IPS-20b (cell line): ENCODE data around the gene TJP2.

Experiments used
- H3K27ac ChIP-seq: one replicate; pipeline ENCODE4 v1.5.1; 2013; ENCODE audit warnings: low read length
- H3K27me3 ChIP-seq: 2 replicates; pipeline ENCODE4 v1.6.1; 2013; ENCODE audit warnings: mild to moderate bottlenecking, low read length, inconsistent platforms; ENCODE audit not compliant: insufficient read depth
- H3K36me3 ChIP-seq: 2 replicates; pipeline ENCODE4 v1.6.1; 2013; ENCODE audit warnings: low read depth, mild to moderate bottlenecking, inconsistent platforms, low read length, moderate library complexity; ENCODE audit not compliant: insufficient read depth
- H3K4me1 ChIP-seq: 2 replicates; pipeline ENCODE4 v1.6.1; 2013; ENCODE audit warnings: mild to moderate bottlenecking, control low read depth, inconsistent platforms, low read length, moderate library complexity; ENCODE audit not compliant: insufficient read depth
- H3K4me3 ChIP-seq: 2 replicates; pipeline ENCODE4 v1.5.1; 2013; ENCODE audit warnings: mild to moderate bottlenecking, low read length, inconsistent platforms
- H3K9ac ChIP-seq: 2 replicates; pipeline ENCODE4 v1.6.1; 2013; ENCODE audit warnings: low read depth, mild to moderate bottlenecking, inconsistent platforms, low read length, moderate library complexity
- H3K9me3 ChIP-seq: 2 replicates; pipeline ENCODE4 v1.6.1; 2013; ENCODE audit warnings: mild to moderate bottlenecking, low read depth, low read length, inconsistent platforms; ENCODE audit not compliant: insufficient read depth

Gene TJP2

DNA sequence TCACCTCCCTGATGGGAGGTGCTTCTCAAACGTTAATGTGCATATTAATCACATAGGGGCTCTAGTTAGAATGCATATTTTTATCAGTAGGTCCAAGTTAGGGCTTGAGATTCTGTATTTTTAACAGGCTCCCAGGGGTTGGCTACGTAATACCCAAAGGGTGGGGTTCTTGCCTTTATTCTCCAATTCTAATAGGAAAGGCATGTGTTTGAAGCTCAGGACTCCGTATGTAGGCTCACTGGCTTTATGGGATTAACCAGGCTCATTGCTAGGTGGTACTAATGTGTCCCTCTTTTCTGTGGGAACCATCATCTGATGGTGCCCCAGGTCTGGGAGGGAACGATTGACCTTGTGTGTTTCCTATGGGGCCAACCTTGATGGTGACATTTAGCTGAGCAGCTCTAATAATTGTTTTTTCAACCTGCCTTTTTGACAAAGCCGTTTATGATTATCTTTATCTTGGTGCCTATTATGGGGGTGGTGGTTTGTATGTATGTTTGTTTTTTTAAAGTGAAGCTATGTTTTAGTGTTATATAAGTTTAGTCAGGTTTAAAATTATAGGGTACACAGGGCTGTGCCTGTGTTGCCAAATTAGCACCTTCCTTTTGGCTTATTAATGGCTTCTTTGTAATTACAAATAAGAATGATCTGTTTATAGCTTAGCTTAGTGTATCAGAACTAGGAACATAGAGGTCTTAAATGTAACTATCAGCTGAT lies 20.8 kb downstream of the TJP2 start:
- no peak overlapping the region for H3K27ac ChIP-seq
- H3K4me1 ChIP-seq = peaks cover 6% of the 10 kb centered on the region

DNA sequence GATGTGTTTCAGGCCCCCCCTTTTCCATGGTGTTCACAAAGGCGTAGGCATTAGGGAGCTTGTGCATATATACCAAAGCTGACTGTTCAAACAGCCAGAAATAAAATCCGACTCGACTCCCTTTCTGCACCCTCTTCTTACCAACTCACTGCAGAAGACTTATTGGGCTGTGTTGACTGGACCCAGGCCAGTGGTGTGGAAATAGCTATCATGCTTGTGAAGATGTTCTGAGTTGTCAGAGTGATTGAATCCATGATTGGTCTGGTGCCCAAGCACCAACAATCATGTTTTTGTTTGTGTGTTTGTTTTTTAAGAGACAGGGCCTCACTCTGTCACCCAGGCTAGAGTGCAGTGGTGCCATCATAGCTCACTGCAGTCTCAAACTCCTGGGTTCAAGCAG lies 21.6 kb downstream of the TJP2 start:
- no peaks in the 10 kb centered on the region for H3K27me3 ChIP-seq
- no peaks in the 10 kb centered on the region for H3K36me3 ChIP-seq
- H3K4me1 ChIP-seq = peaks cover 6% of the 10 kb centered on the region
- H3K4me3 ChIP-seq = no peak overlapping the region
- H3K9me3 ChIP-seq = no peaks in the 10 kb centered on the region
- H3K27ac ChIP-seq = no peak overlapping the region
- no peak overlapping the region for H3K9ac ChIP-seq

More for the DNA sequence above, 20.8 kb downstream of the TJP2 start:
- Histone ChIP-seq H3K4me3 (no peak overlapping the region), H3K9me3 (no peaks in the 10 kb centered on the region), H3K27me3 (no peaks in the 10 kb centered on the region), H3K36me3 (no peaks in the 10 kb centered on the region), H3K9ac (no peak overlapping the region)

DNA sequence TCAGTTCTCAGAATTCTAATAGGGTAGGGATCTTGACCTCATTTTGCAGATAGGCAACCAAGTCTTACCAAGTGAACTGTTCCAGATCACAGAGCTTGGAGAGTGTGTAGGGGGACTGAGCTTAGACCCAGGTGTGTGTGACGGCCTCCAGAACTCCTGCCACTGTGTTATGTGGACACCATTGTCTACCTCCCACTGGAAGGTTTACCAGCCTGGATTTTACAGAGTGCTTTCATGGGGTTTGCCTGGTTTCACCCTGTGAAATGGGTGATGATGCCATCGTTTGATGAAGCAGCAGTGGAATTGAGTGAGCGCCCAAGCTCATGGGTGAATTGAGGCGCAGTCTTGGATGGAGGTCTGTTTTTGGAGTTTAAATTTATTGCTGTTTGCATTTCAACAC lies 23.6 kb downstream of the TJP2 start:
- peaks cover 13% of the 10 kb centered on the region; the same call in 1 of the 2 replicates for H3K4me1 ChIP-seq
- H3K36me3 ChIP-seq = no peaks in the 10 kb centered on the region
- H3K27ac ChIP-seq = no peak overlapping the region
- H3K27me3 ChIP-seq = no peaks in the 10 kb centered on the region
- no peak overlapping the region for H3K9ac ChIP-seq
- no peaks in the 10 kb centered on the region for H3K9me3 ChIP-seq
- H3K4me3 ChIP-seq = no peak overlapping the region

DNA sequence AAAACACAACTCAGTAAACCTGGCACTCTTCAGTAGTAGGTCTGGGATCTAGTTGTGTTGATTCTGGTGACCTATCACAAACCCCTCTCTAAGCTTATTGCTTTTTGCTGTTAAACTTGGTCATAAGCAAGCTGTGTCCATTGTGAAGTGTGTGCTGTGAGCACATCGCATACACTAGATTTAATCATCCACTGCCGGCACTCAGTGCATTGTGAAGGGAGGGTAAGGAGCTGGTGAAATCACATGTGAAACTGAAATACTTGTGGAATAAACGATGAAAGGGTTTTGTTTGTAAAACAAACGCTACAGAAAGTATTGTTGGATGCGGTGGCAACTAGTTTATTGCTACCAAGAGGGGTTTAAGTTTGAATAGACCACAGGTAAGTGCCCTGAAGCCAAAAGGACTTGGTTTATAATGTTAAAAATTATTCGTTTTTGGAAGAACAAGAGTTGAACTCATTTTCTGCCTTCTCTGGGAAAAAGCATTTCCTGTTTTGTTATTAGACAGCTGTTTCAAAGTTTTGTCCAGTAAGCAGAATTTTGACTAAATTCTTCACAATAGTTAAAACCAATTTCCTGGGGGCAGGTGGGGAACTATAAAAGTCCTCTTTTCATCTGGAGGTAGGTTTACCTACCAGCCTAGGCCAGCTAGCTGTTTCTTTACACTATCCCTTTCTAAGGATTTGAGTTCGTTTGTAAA lies 24.6 kb downstream of the TJP2 start:
- no peaks in the 10 kb centered on the region for H3K27me3 ChIP-seq
- 0 out of 2 replicates have a peak overlapping the region, but pooled peaks have one; percentile 19 for H3K9ac ChIP-seq
- H3K4me1 ChIP-seq = peaks cover 9% of the 10 kb centered on the region; the same call in 1 of the 2 replicates
- H3K4me3 ChIP-seq = no peak overlapping the region
- no peaks in the 10 kb centered on the region for H3K36me3 ChIP-seq
- no peaks in the 10 kb centered on the region for H3K9me3 ChIP-seq
- peak overlapping the region; percentile 45 for H3K27ac ChIP-seq

DNA sequence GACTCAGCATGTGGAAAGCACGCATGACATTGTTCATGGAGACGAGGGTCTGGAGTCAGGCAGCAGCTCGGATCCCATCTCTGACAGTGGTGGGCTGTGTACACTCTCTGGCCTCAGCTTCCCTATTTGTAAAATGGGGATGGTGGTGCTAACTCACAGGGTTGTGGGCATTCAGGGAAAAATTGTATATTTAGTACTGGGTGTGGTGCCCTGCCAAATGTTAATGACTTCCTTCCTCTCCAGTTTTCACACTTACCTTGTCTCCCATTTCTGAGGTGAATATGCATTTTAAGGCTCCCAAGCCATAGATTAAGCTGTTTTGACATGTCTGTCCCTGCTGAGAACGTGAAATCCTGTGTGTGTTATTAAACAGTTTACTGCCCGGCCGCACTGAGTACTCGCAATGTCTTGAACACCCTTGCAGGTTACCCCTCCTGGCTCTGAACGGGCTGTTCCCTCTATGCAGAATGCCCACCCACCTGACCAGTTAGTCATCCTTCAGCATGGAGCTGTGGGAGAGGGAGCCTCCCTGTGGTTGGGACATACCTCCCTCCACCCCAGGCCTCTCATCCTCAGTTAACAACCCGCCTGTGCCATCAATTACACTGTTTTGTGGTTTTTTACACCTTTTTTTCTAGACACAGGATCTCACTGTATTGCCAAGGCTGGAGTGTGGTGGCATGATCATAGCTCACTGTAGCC lies 25.8 kb downstream of the TJP2 start:
- H3K36me3 ChIP-seq = no peaks in the 10 kb centered on the region
- H3K27me3 ChIP-seq = no peaks in the 10 kb centered on the region
- no peaks in the 10 kb centered on the region for H3K9me3 ChIP-seq
- no peak overlapping the region for H3K4me3 ChIP-seq
- peaks cover 19% of the 10 kb centered on the region; the same call in 1 of the 2 replicates for H3K4me1 ChIP-seq
- no peak overlapping the region for H3K9ac ChIP-seq
- H3K27ac ChIP-seq = no peak overlapping the region

DNA sequence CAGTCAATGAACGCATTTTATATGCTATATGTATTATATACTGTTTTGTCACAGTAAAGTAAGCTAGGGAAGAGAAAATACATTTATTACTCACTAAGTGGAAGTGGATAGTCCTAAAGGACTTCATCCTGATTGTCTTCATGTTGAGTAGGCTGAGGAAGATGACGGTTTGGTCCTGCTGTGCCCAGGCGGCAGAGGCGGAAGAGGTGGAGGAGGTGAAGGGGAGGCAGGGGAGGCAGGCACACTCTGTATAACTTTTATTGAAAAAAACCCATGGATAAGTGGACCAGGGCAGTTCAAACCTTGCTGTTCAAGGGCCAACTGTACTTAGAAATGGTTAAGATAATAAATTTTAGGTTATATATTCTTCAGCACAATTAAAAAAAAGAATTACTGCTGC lies 28.5 kb downstream of the TJP2 start:
- H3K27me3 ChIP-seq = no peaks in the 10 kb centered on the region
- no peak overlapping the region for H3K27ac ChIP-seq
- no peaks in the 10 kb centered on the region for H3K9me3 ChIP-seq
- no peak overlapping the region for H3K9ac ChIP-seq
- no peaks in the 10 kb centered on the region for H3K36me3 ChIP-seq
- H3K4me1 ChIP-seq = peaks cover 37% of the 10 kb centered on the region
- no peak overlapping the region for H3K4me3 ChIP-seq

DNA sequence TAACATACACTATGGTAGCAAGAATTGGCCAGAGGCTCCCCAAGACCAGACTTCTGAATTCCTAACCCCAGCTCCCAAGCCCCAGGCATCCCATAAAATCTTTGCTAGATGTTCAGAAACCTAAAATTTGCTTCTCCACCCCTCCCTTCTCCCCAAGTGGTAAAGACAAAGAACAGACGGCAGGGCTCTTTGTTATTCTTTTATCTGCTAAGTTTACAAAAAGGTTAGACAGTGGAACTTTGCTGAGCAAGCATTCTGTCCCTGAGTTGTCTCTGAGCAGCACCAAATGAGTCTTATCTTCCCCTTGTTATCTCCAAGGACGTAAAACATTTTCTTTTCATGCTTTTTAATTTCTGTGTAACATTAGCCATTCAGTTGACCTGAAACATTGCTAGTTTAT lies 30.2 kb downstream of the TJP2 start:
- no peak overlapping the region for H3K4me3 ChIP-seq
- peaks cover 41% of the 10 kb centered on the region for H3K4me1 ChIP-seq
- H3K9me3 ChIP-seq = no peaks in the 10 kb centered on the region
- H3K36me3 ChIP-seq = no peaks in the 10 kb centered on the region
- H3K27ac ChIP-seq = no peak overlapping the region
- no peaks in the 10 kb centered on the region for H3K27me3 ChIP-seq
- no peak overlapping the region for H3K9ac ChIP-seq

DNA sequence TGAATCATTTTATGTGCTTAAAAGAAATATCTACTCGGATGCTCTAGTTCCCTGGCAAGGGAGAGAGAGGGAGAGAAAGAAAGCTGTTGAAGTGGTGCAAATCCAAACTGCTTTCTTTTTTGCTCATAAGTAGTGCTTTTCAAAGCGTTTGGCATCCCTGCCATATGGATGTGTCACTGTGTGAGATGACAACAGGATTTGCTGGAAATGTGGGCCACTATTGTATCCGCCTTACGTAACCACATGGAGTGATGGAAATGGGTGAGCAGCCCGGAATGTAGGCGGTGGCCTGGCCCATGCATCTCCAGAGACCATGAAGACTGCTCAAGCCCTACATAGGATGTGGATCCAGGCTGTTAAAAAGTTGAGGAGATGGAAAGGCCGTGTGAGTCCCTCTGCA lies 30.8 kb downstream of the TJP2 start:
- peak overlapping the region; percentile 4; the same call in 1 of the 2 replicates for H3K9ac ChIP-seq
- no peak overlapping the region for H3K4me3 ChIP-seq
- H3K27ac ChIP-seq = no peak overlapping the region

DNA sequence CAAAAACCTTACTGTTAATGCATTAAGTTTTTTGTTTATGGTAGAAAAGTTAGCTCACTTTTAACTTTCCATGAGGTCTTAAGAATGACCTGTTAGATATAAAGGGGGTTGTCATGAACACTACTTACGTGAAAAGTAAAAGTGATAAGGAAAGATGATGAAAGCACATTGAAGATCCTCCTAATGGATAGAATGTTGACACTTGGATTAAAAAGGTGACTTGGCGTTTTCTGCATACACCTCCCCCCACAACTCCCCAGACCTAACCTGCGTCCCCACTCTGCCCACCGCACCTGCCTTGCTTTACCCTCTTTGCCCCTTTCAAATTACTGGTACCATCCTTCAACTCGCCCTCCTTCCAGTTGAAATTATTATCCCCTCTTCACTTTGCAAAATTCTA lies 32.0 kb downstream of the TJP2 start:
- no peaks in the 10 kb centered on the region for H3K36me3 ChIP-seq
- H3K9ac ChIP-seq = no peak overlapping the region
- no peaks in the 10 kb centered on the region for H3K9me3 ChIP-seq
- peaks cover 41% of the 10 kb centered on the region for H3K4me1 ChIP-seq
- no peak overlapping the region for H3K4me3 ChIP-seq
- no peak overlapping the region for H3K27ac ChIP-seq
- no peaks in the 10 kb centered on the region for H3K27me3 ChIP-seq

More for the DNA sequence above, 30.8 kb downstream of the TJP2 start:
- Histone ChIP-seq H3K9me3 (no peaks in the 10 kb centered on the region), H3K27me3 (no peaks in the 10 kb centered on the region), H3K36me3 (no peaks in the 10 kb centered on the region), H3K4me1 (peaks cover 41% of the 10 kb centered on the region)

DNA sequence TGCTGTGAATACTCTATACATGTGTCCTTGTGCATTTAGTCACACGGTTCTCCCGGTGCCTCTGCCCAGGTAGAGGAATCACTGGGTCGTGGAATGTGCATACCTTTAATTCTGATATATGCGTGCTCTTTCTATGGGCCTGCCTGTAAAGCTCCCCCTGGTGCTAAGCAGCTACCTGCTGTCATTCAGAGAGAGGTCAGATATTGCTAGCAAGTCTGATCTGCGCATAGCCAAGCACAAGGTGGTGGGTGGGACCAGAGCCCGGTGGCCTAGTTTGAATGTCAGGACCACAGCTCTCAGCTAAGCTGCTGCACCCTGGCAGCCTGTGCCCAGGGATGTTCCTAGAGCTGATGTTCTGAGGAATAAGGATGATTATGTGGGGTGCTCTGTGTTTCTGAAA lies 33.4 kb downstream of the TJP2 start:
- no peak overlapping the region for H3K9ac ChIP-seq
- no peaks in the 10 kb centered on the region for H3K27me3 ChIP-seq
- H3K4me1 ChIP-seq = peaks cover 48% of the 10 kb centered on the region

DNA sequence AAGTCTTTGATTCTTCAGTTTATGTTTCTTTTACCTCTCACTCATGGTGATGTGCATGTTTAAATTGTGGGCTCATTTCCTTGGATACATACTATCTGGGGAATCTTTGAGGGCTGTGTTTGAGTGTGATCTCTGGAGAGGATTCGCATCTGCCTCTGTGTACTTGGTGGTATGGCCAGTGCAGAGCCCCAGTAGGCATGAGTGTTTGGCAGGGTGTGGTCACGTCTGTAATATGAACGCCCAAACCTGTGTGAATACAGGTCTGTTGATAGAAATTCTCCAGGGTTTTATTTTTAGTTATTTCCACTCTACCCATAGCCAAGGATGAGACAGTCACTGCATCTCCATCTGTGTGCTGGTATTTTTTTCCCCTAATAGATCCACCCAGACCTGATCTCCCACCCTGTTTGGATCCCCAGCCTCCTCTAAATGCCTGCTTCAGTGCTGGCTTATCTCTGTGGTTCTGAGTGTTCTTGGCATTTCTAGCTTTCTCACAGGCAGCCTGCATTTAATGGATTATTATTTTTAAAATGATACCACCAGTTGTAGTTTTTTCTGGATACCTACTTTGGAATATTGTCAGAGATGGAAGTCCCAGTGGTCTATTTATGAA lies 37.5 kb downstream of the TJP2 start:
- Histone ChIP-seq H3K4me1 (peaks cover 25% of the 10 kb centered on the region), H3K9ac (no peak overlapping the region), H3K27ac (no peak overlapping the region), H3K9me3 (no peaks in the 10 kb centered on the region), H3K36me3 (peaks cover 16% of the 10 kb centered on the region), H3K27me3 (no peaks in the 10 kb centered on the region), H3K4me3 (no peak overlapping the region)

More for the DNA sequence above, 33.4 kb downstream of the TJP2 start:
- Histone ChIP-seq H3K4me3 (no peak overlapping the region), H3K36me3 (no peaks in the 10 kb centered on the region), H3K9me3 (no peaks in the 10 kb centered on the region), H3K27ac (no peak overlapping the region)
